Measurements from ENCODE around the gene SLC9B1.
"Not testable (repeated sequence)": the region's sequence is repeated elsewhere in the genome, so short reads cannot be mapped to it uniquely, and the experiment has no call there.

Gene SLC9B1

GRCh38 chr4:102961813-102962212 is 57.7 kb downstream of the SLC9B1 start:
- H3K4me1 ChIP-seq (ENCODE audit: control insufficient read depth in 2 of 2, insufficient read depth in 1 of 2, low read depth in 1 of 2, low read length in 2 of 2); H3K18ac ChIP-seq (ENCODE audit: low read length); H3K36me3 ChIP-seq (replicated peaks in 1 of 2; ENCODE audit: control insufficient read depth in 2 of 2, insufficient read depth in 2 of 2, low read length in 2 of 2); H3K9me3 ChIP-seq (replicated peaks in 1 of 2; ENCODE audit: control insufficient read depth in 2 of 2, insufficient read depth in 1 of 2, low read depth in 1 of 2, low read length in 2 of 2); H2BK12ac ChIP-seq (ENCODE audit: low read length); H3K9ac ChIP-seq (ENCODE audit: low read depth, low read length, poor library complexity); H3K79me1 ChIP-seq (ENCODE audit: low read depth, low read length); H3K27ac ChIP-seq (replicated peaks; ENCODE audit: low read length); H3K27me3 ChIP-seq (ENCODE audit: control insufficient read depth in 3 of 3, insufficient read depth in 3 of 3, low read depth in 1 of 3, low read length in 3 of 3); H2AK5ac ChIP-seq (ENCODE audit: low read depth, low read length); H3K4ac ChIP-seq (ENCODE audit: low read length); H4K8ac ChIP-seq (ENCODE audit: low read depth, low read length); H2AFZ ChIP-seq (ENCODE audit: low read length); H2BK15ac ChIP-seq (ENCODE audit: low read length); H2BK120ac ChIP-seq (ENCODE audit: low read depth, low read length); H2BK5ac ChIP-seq (ENCODE audit: low read length); H3K23ac ChIP-seq (ENCODE audit: low read depth, low read length, poor library complexity); DNase-seq (ENCODE audit: low spot score); H3K4me2 ChIP-seq (ENCODE audit: insufficient read depth, low read length, poor library complexity, severe bottlenecking); H3K14ac ChIP-seq (ENCODE audit: low read length); H3K4me3 ChIP-seq (ENCODE audit: low read length in 2 of 2); H4K91ac ChIP-seq (ENCODE audit: low read depth, low read length, poor library complexity): not testable (repeated sequence)
- no CpG with 5 or more reads among the region's 2 CpGs for WGBS, 2 donors (ENCODE audit: extremely low coverage in 2 of 2, insufficient read length in 2 of 2, insufficient replicate concordance in 1 of 2)

- Histone ChIP-seq H3K4me3 (ENCODE audit: low read length in 2 of 2) (no peak overlapping the region), H2BK15ac (ENCODE audit: low read length) (no peak overlapping the region), H3K79me1 (ENCODE audit: low read depth, low read length) (no peaks in the 10 kb centered on the region), H2BK12ac (ENCODE audit: low read length) (no peak overlapping the region), H3K9ac (ENCODE audit: low read depth, low read length, poor library complexity) (no peak overlapping the region), H3K36me3 (replicated peaks in 1 of 2; ENCODE audit: control insufficient read depth in 2 of 2, insufficient read depth in 2 of 2, low read length in 2 of 2) (no peaks in the 10 kb centered on the region), H3K23ac (ENCODE audit: low read depth, low read length, poor library complexity) (no peak overlapping the region), H2BK120ac (ENCODE audit: low read depth, low read length) (no peak overlapping the region), H3K27me3 (ENCODE audit: control insufficient read depth in 3 of 3, insufficient read depth in 3 of 3, low read depth in 1 of 3, low read length in 3 of 3) (no peaks in the 10 kb centered on the region), H3K18ac (ENCODE audit: low read length) (no peak overlapping the region), H3K4me2 (ENCODE audit: insufficient read depth, low read length, poor library complexity, severe bottlenecking) (no peak overlapping the region), H4K91ac (ENCODE audit: low read depth, low read length, poor library complexity) (no peak overlapping the region), H4K8ac (ENCODE audit: low read depth, low read length) (no peak overlapping the region), H3K4me1 (ENCODE audit: control insufficient read depth in 2 of 2, insufficient read depth in 1 of 2, low read depth in 1 of 2, low read length in 2 of 2) (no peaks in the 10 kb centered on the region), H2AK5ac (ENCODE audit: low read depth, low read length) (no peak overlapping the region), H3K27ac (replicated peaks; ENCODE audit: low read length) (no peak overlapping the region), H3K9me3 (replicated peaks in 1 of 2; ENCODE audit: control insufficient read depth in 2 of 2, insufficient read depth in 1 of 2, low read depth in 1 of 2, low read length in 2 of 2) (no peaks in the 10 kb centered on the region), H3K4ac (ENCODE audit: low read length) (no peak overlapping the region), H2BK5ac (ENCODE audit: low read length) (no peak overlapping the region), H2AFZ (ENCODE audit: low read length) (no peak overlapping the region), H3K14ac (ENCODE audit: low read length) (no peak overlapping the region)
- no peak for DNase-seq (ENCODE audit: low spot score)
- WGBS, 2 donors (ENCODE audit: extremely low coverage in 2 of 2, insufficient read length in 2 of 2, insufficient replicate concordance in 1 of 2): no CpG with 5 or more reads among the region's 3 CpGs
Observed at GRCh38 chr4:102959496-102959895, 60.0 kb downstream of the SLC9B1 start.

GRCh38 chr4:102945066-102945465 is 74.4 kb downstream of the SLC9B1 start:
- Histone ChIP-seq H3K27ac (replicated peaks; ENCODE audit: low read length) (no peak overlapping the region), H2AK5ac (ENCODE audit: low read depth, low read length) (no peak overlapping the region), H2BK12ac (ENCODE audit: low read length) (no peak overlapping the region), H3K14ac (ENCODE audit: low read length) (no peak overlapping the region), H3K27me3 (ENCODE audit: control insufficient read depth in 3 of 3, insufficient read depth in 3 of 3, low read depth in 1 of 3, low read length in 3 of 3) (no peaks in the 10 kb centered on the region), H3K4me2 (ENCODE audit: insufficient read depth, low read length, poor library complexity, severe bottlenecking) (no peak overlapping the region), H3K9ac (ENCODE audit: low read depth, low read length, poor library complexity) (no peak overlapping the region), H3K4me3 (ENCODE audit: low read length in 2 of 2) (no peak overlapping the region), H4K91ac (ENCODE audit: low read depth, low read length, poor library complexity) (no peak overlapping the region), H3K9me3 (replicated peaks in 1 of 2; ENCODE audit: control insufficient read depth in 2 of 2, insufficient read depth in 1 of 2, low read depth in 1 of 2, low read length in 2 of 2) (no peaks in the 10 kb centered on the region), H3K4me1 (ENCODE audit: control insufficient read depth in 2 of 2, insufficient read depth in 1 of 2, low read depth in 1 of 2, low read length in 2 of 2) (no peaks in the 10 kb centered on the region), H3K18ac (ENCODE audit: low read length) (no peak overlapping the region), H3K4ac (ENCODE audit: low read length) (no peak overlapping the region), H2BK5ac (ENCODE audit: low read length) (no peak overlapping the region), H2BK120ac (ENCODE audit: low read depth, low read length) (no peak overlapping the region), H3K79me1 (ENCODE audit: low read depth, low read length) (no peaks in the 10 kb centered on the region), H4K8ac (ENCODE audit: low read depth, low read length) (no peak overlapping the region), H3K23ac (ENCODE audit: low read depth, low read length, poor library complexity) (no peak overlapping the region), H2AFZ (ENCODE audit: low read length) (no peak overlapping the region), H2BK15ac (ENCODE audit: low read length) (no peak overlapping the region), H3K36me3 (replicated peaks in 1 of 2; ENCODE audit: control insufficient read depth in 2 of 2, insufficient read depth in 2 of 2, low read length in 2 of 2) (no peaks in the 10 kb centered on the region)
- no CpG with 5 or more reads among the region's 3 CpGs for WGBS, 2 donors (ENCODE audit: extremely low coverage in 2 of 2, insufficient read length in 2 of 2, insufficient replicate concordance in 1 of 2)
- no peak for DNase-seq (ENCODE audit: low spot score)

GRCh38 chr4:102938063-102938462 is 81.4 kb downstream of the SLC9B1 start:
- not testable (repeated sequence) for H2AFZ ChIP-seq (ENCODE audit: low read length); DNase-seq (ENCODE audit: low spot score); H2AK5ac ChIP-seq (ENCODE audit: low read depth, low read length); H3K23ac ChIP-seq (ENCODE audit: low read depth, low read length, poor library complexity); H3K18ac ChIP-seq (ENCODE audit: low read length); H4K8ac ChIP-seq (ENCODE audit: low read depth, low read length); H3K4me2 ChIP-seq (ENCODE audit: insufficient read depth, low read length, poor library complexity, severe bottlenecking); H3K4me3 ChIP-seq (ENCODE audit: low read length in 2 of 2); H3K27me3 ChIP-seq (ENCODE audit: control insufficient read depth in 3 of 3, insufficient read depth in 3 of 3, low read depth in 1 of 3, low read length in 3 of 3); H3K4ac ChIP-seq (ENCODE audit: low read length); H2BK15ac ChIP-seq (ENCODE audit: low read length); H3K9me3 ChIP-seq (replicated peaks in 1 of 2; ENCODE audit: control insufficient read depth in 2 of 2, insufficient read depth in 1 of 2, low read depth in 1 of 2, low read length in 2 of 2); H3K9ac ChIP-seq (ENCODE audit: low read depth, low read length, poor library complexity); H2BK12ac ChIP-seq (ENCODE audit: low read length); H3K27ac ChIP-seq (replicated peaks; ENCODE audit: low read length); H3K14ac ChIP-seq (ENCODE audit: low read length); H4K91ac ChIP-seq (ENCODE audit: low read depth, low read length, poor library complexity); H2BK5ac ChIP-seq (ENCODE audit: low read length); H3K79me1 ChIP-seq (ENCODE audit: low read depth, low read length); H3K36me3 ChIP-seq (replicated peaks in 1 of 2; ENCODE audit: control insufficient read depth in 2 of 2, insufficient read depth in 2 of 2, low read length in 2 of 2); H3K4me1 ChIP-seq (ENCODE audit: control insufficient read depth in 2 of 2, insufficient read depth in 1 of 2, low read depth in 1 of 2, low read length in 2 of 2); H2BK120ac ChIP-seq (ENCODE audit: low read depth, low read length)
- WGBS, 2 donors (ENCODE audit: extremely low coverage in 2 of 2, insufficient read length in 2 of 2, insufficient replicate concordance in 1 of 2): no CpG with 5 or more reads among the region's 2 CpGs

Measured in neuronal stem cell (in vitro differentiated cells).